Progenitor cell of endocrine pancreas (in vitro differentiated cells): ENCODE data around the gene LSAMP. TPM values are rescaled to one million over a fixed set of nuclear protein-coding genes. Genes with fewer than 3 reads are reported as not detected.

ENCODE experiments used
- DNase-seq: peaks from one replicate; pipeline ENCODE4 v3.0.0; 2021; ENCODE audit warnings: low spot score; ENCODE audit not compliant: unreplicated experiment
- H3K27ac Mint-ChIP-seq: 2 replicates; pipeline ENCODE4 v1.8.0; 2021; ENCODE audit warnings: mild to moderate bottlenecking, moderate library complexity, mixed read lengths
- H3K27me3 Mint-ChIP-seq: 2 replicates; pipeline ENCODE4 v1.8.0; 2021; ENCODE audit warnings: mixed read lengths
- H3K36me3 Mint-ChIP-seq: 2 replicates; pipeline ENCODE4 v1.8.0; 2022; ENCODE audit warnings: mixed read lengths; ENCODE audit not compliant: insufficient read depth
- H3K4me1 Mint-ChIP-seq: 2 replicates; pipeline ENCODE4 v1.8.0; 2021; ENCODE audit warnings: low read depth, mixed read lengths
- H3K4me3 Mint-ChIP-seq: 2 replicates; pipeline ENCODE4 v1.8.0; 2021; ENCODE audit warnings: low read depth, mild to moderate bottlenecking, moderate library complexity, mixed read lengths
- H3K9me3 Mint-ChIP-seq: 2 replicates; pipeline ENCODE4 v1.8.0; 2021; ENCODE audit warnings: low read depth, mixed read lengths
- CTCF ChIP-seq: fragments of 200-600 bp; sonication (generic); IDR thresholded peaks from one replicate; pipeline ENCODE4 v1.5.0; 2021; ENCODE audit warnings: antibody characterized with exemption, mild to moderate bottlenecking; ENCODE audit not compliant: unreplicated experiment
- total RNA-seq: library from RNA; stranded (reverse); gene quantifications from 2 replicates; pipeline ENCODE4 v1.2.1, GENCODE V29; 2021

Gene LSAMP
- total RNA-seq, 1 donor from 2014 or later = 20.7 TPM

- Mint-ChIP-seq H3K4me1 (peaks cover 3% of the 10 kb centered on the region), H3K9me3 (no peaks in the 10 kb centered on the region), H3K27ac (no peak overlapping the region), H3K27me3 (peaks cover 29% of the 10 kb centered on the region), H3K36me3 (no peaks in the 10 kb centered on the region), H3K4me3 (no peak overlapping the region)
- DNase-seq = no peak
- no peak for TF ChIP-seq CTCF
These were observed 188.3 kb downstream of the LSAMP start for GRCh38 chr3:116256843-116257485.

- H3K27me3 Mint-ChIP-seq = peaks cover 29% of the 10 kb centered on the region
- no peak for DNase-seq
- H3K9me3 Mint-ChIP-seq = no peaks in the 10 kb centered on the region
- peaks cover 13% of the 10 kb centered on the region for H3K4me1 Mint-ChIP-seq
- H3K4me3 Mint-ChIP-seq = no peak overlapping the region
- H3K27ac Mint-ChIP-seq = no peak overlapping the region
- TF ChIP-seq CTCF = no peak
- H3K36me3 Mint-ChIP-seq = no peaks in the 10 kb centered on the region
These were observed 190.7 kb downstream of the LSAMP start for GRCh38 chr3:116254541-116254940.

GRCh38 chr3:116253511-116253910 is 191.8 kb downstream of the LSAMP start:
- TF ChIP-seq CTCF = no peak
- Mint-ChIP-seq H3K4me1 (peaks cover 13% of the 10 kb centered on the region), H3K27ac (no peak overlapping the region), H3K36me3 (no peaks in the 10 kb centered on the region), H3K9me3 (no peaks in the 10 kb centered on the region), H3K27me3 (peaks cover 29% of the 10 kb centered on the region), H3K4me3 (no peak overlapping the region)
- DNase-seq = no peak

GRCh38 chr3:116247605-116248004 is 197.7 kb downstream of the LSAMP start:
- H3K4me1 Mint-ChIP-seq = peaks cover 13% of the 10 kb centered on the region
- H3K4me3 Mint-ChIP-seq = no peak overlapping the region
- no peaks in the 10 kb centered on the region for H3K9me3 Mint-ChIP-seq
- no peak for TF ChIP-seq CTCF
- peaks cover 4% of the 10 kb centered on the region for H3K27me3 Mint-ChIP-seq
- H3K36me3 Mint-ChIP-seq = no peaks in the 10 kb centered on the region
- no peak overlapping the region for H3K27ac Mint-ChIP-seq
- DNase-seq = no peak

GRCh38 chr3:116246406-116246980 is 198.8 kb downstream of the LSAMP start:
- H3K4me3 Mint-ChIP-seq = no peak overlapping the region
- H3K9me3 Mint-ChIP-seq = no peaks in the 10 kb centered on the region
- no peak overlapping the region for H3K27ac Mint-ChIP-seq
- peaks cover 7% of the 10 kb centered on the region for H3K4me1 Mint-ChIP-seq
- TF ChIP-seq CTCF = no peak
- peaks cover 4% of the 10 kb centered on the region for H3K27me3 Mint-ChIP-seq
- H3K36me3 Mint-ChIP-seq = no peaks in the 10 kb centered on the region
- no peak for DNase-seq
